Liver (tissue), 9 donors: ENCODE data around the gene RICTOR. TPM values are rescaled to one million over a fixed set of nuclear protein-coding genes. Genes with fewer than 3 reads are reported as not detected.

Experiments used
- DNase-seq: peaks from one replicate; pipeline ENCODE4 v3.0.0-alpha.2; 2017; ENCODE audit warnings: low spot score
- H3K27ac ChIP-seq, 2 donors: one replicate each; pipeline ENCODE4 v1.7.0; 2013; ENCODE audit warnings: inconsistent platforms in 2 of 2, low read length in 2 of 2, control low read depth in 1 of 2, low read depth in 1 of 2, mild to moderate bottlenecking in 1 of 2
- H3K27me3 ChIP-seq, 4 donors: one replicate each; pipeline versions ENCODE4 v1.6.1 to v1.7.0; 2013; ENCODE audit warnings: low read length in 3 of 4, inconsistent platforms in 1 of 4, mild to moderate bottlenecking in 1 of 4, moderate library complexity in 1 of 4; ENCODE audit not compliant: control insufficient read depth in 4 of 4, insufficient read depth in 4 of 4
- H3K36me3 ChIP-seq, 4 donors: one replicate each; pipeline versions ENCODE4 v1.6.1 to v1.7.0; 2013; ENCODE audit warnings: low read length in 3 of 4, mild to moderate bottlenecking in 3 of 4, low read depth in 1 of 4, moderate library complexity in 1 of 4; ENCODE audit not compliant: control insufficient read depth in 4 of 4, insufficient read depth in 3 of 4
- H3K4me1 ChIP-seq, 4 donors: one replicate each; pipeline versions ENCODE4 v1.6.1 to v1.7.0; 2013; ENCODE audit warnings: low read length in 3 of 4, mild to moderate bottlenecking in 3 of 4, moderate library complexity in 1 of 4; ENCODE audit not compliant: control insufficient read depth in 4 of 4, insufficient read depth in 4 of 4
- H3K4me3 ChIP-seq, 3 donors: one replicate each; pipeline versions ENCODE4 v1.6.1 to v1.7.0; 2013; ENCODE audit warnings: low read length in 3 of 3, control low read depth in 1 of 3, low read depth in 1 of 3, mild to moderate bottlenecking in 1 of 3
- H3K9ac ChIP-seq, 2 donors: one replicate each; pipeline ENCODE4 v1.7.0; 2013; ENCODE audit warnings: low read length in 2 of 2, mild to moderate bottlenecking in 2 of 2, moderate library complexity in 2 of 2, control low read depth in 1 of 2, low read depth in 1 of 2
- H3K9me3 ChIP-seq, 4 donors: one replicate each; pipeline versions ENCODE4 v1.6.1 to v1.7.0; 2013; ENCODE audit warnings: low read length in 3 of 4; ENCODE audit not compliant: control insufficient read depth in 4 of 4
- EGR1 ChIP-seq, 2 donors: IDR thresholded peaks; 2 replicates each; pipeline ENCODE4 v1.6.1; 2016 to 2018; ENCODE audit warnings: antibody characterized with exemption in 2 of 2, low read depth in 2 of 2
- FOXA1 ChIP-seq: IDR thresholded peaks from 2 replicates; pipeline ENCODE4 v1.6.1; 2016; ENCODE audit warnings: antibody characterized with exemption
- FOXA2 ChIP-seq: IDR thresholded peaks from 2 replicates; pipeline ENCODE4 v1.6.1; 2016; ENCODE audit warnings: antibody characterized with exemption
- HNF4A ChIP-seq, 2 donors: conservative IDR thresholded peaks; 2 replicates each; pipeline ENCODE4 v1.6.1; 2016; ENCODE audit warnings: antibody characterized with exemption in 2 of 2, mild to moderate bottlenecking in 2 of 2
- HNF4G ChIP-seq: IDR thresholded peaks from 2 replicates; pipeline ENCODE4 v1.6.1; 2016; ENCODE audit warnings: antibody characterized with exemption
- JUND ChIP-seq, 2 donors: IDR thresholded peaks; 2 replicates each; pipeline ENCODE4 v1.6.1; 2016; ENCODE audit warnings: antibody characterized with exemption in 2 of 2
- NR2F2 ChIP-seq: IDR thresholded peaks from 2 replicates; pipeline ENCODE4 v1.6.1; 2016; ENCODE audit warnings: antibody characterized with exemption
- RAD21 ChIP-seq, 2 donors: IDR thresholded peaks; 2 replicates each; pipeline ENCODE4 v1.6.1; 2016; ENCODE audit warnings: antibody characterized with exemption in 2 of 2, mild to moderate bottlenecking in 2 of 2
- RXRA ChIP-seq, 2 donors: IDR thresholded peaks; 2 replicates each; pipeline ENCODE4 v1.6.1; 2017 to 2018; ENCODE audit warnings: antibody characterized with exemption in 2 of 2, mild to moderate bottlenecking in 1 of 2
- SP1 ChIP-seq: IDR thresholded peaks from 2 replicates; pipeline ENCODE4 v1.6.1; 2018; ENCODE audit warnings: antibody characterized with exemption, mild to moderate bottlenecking
- YY1 ChIP-seq: IDR thresholded peaks from 2 replicates; pipeline ENCODE4 v1.6.1; 2016; ENCODE audit warnings: antibody characterized with exemption, mild to moderate bottlenecking
- WGBS: extraction: QIAGEN DNeasy Blood & Tissue Kit; methylation state at CpG from one replicate; pipeline ENCODE4 v1.1.7; 2013; 5-methylcytosine and 5-hydroxymethylcytosine counted together
- polyA plus RNA-seq, 2 donors: library from polyadenylated mRNA; stranded (reverse) in 1 of 2; unstranded in 1 of 2; fragments of 200-250 nt in 1 of 2; fragments of >200 nt in 1 of 2; fragmentation: Nextera tagmentation in 1 of 2; extraction: Ambion mirVana in 1 of 2; gene quantifications; one replicate each; pipeline versions ENCODE4 v1.2.1 to v1.2.3, GENCODE V29; 2013 to 2015
- total RNA-seq, 2 donors: library from RNA; depleted of rRNA; stranded (reverse); fragments of >200 nt; gene quantifications; one replicate each; pipeline ENCODE4 v1.2.3, GENCODE V29; 2014
- TF ChIP-seq, protein P1 (sequence below): IDR thresholded peaks from 2 replicates; pipeline ENCODE4 v1.6.1; 2016; ENCODE audit warnings: antibody characterized with exemption, mild to moderate bottlenecking
- TF ChIP-seq, protein P2 (sequence below): IDR thresholded peaks from 2 replicates; pipeline ENCODE4 v1.6.1; 2016; ENCODE audit warnings: antibody characterized with exemption
- TF ChIP-seq, protein P3 (sequence below): IDR thresholded peaks from 2 replicates; pipeline ENCODE4 v1.6.1; 2016; ENCODE audit warnings: antibody characterized with exemption
- TF ChIP-seq, protein P4 (sequence below): fragments of 150-350 bp; IDR thresholded peaks from 2 replicates; pipeline ENCODE4 v1.5.1; 2017; ENCODE audit warnings: improper control_type of control experiment, low read depth, low read length; ENCODE audit not compliant: missing input control
- donor health status: healthy.
- donor health status: healthy.
- donor health status: healthy.
- donor health status: healthy.
- donor health status: healthy.

The RICTOR gene
- total and polyA plus RNA-seq, 4 donors: 2.1 to 24.0 (median 15.0) TPM

DNA sequence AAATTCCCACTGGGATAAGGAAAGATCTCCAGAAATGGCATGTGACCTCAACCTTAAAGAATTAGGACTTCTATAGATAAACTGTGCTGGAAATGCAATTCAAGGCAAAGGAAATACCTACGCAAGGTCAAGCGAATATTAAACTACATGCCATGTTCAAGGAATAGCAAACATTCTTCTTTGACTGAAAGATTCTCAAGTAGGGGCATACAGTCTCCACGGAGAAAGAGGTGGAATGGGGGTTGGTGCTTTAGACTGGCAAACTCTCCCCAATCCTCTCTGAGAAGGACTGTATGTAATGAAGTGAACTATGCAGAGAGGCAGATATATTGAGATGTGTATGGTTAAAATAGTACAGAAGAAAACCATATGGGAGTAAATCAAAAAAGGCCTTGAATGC, 6.1 kb downstream of the RICTOR start:
- no peaks in the 10 kb centered on the region for H3K27me3 ChIP-seq
- no peak overlapping the region for H3K27ac ChIP-seq
- H3K4me3 ChIP-seq: no peak overlapping the region
- 95% methylated on average over 3 of the region's 3 CpGs for WGBS
- H3K9ac ChIP-seq: no peak overlapping the region
- no peak for DNase-seq
- no peaks in the 10 kb centered on the region for H3K9me3 ChIP-seq
- no peak for TF ChIP-seq RAD21 (IDR thresholded peaks at IDR 0.05)
- no peak for TF ChIP-seq RXRA (IDR thresholded peaks at IDR 0.05)
- TF ChIP-seq FOXA1: no peak
- no peak for TF ChIP-seq NR2F2
- H3K36me3 ChIP-seq: peaks cover 0 to 8% (median 3%) of the 10 kb centered on the region in 4 donors
- H3K4me1 ChIP-seq: peaks cover 0 to 11% (median 7%) of the 10 kb centered on the region in 4 donors

DNA sequence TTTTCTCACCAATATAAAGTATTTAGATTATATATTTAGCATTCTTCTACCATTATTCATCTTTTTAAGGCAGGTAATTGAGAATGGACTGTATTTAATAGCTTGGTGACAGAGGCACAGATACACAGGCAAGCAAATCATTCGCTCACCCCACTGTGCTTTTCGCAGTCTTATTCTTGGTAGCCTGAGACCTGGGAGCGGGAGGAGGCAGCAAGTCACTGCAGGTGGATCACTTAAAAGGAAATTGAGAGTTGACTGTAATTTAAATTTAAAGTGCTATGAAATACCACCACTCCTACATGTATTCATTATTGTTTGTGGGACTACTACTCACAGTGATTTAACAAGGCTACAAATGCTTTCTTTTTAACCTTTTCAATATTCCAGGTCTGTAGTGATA, 9.7 kb downstream of the RICTOR start:
- no peaks in the 10 kb centered on the region for H3K9me3 ChIP-seq
- no peak overlapping the region for H3K9ac ChIP-seq
- H3K4me1 ChIP-seq: peaks cover 0 to 6% (median 3%) of the 10 kb centered on the region in 4 donors
- H3K27ac ChIP-seq: no peak overlapping the region
- no peak for DNase-seq
- TF ChIP-seq HNF4A (conservative IDR thresholded peaks at IDR 0.05): no peak
- TF ChIP-seq YY1: no peak
- TF ChIP-seq, protein P1, sequence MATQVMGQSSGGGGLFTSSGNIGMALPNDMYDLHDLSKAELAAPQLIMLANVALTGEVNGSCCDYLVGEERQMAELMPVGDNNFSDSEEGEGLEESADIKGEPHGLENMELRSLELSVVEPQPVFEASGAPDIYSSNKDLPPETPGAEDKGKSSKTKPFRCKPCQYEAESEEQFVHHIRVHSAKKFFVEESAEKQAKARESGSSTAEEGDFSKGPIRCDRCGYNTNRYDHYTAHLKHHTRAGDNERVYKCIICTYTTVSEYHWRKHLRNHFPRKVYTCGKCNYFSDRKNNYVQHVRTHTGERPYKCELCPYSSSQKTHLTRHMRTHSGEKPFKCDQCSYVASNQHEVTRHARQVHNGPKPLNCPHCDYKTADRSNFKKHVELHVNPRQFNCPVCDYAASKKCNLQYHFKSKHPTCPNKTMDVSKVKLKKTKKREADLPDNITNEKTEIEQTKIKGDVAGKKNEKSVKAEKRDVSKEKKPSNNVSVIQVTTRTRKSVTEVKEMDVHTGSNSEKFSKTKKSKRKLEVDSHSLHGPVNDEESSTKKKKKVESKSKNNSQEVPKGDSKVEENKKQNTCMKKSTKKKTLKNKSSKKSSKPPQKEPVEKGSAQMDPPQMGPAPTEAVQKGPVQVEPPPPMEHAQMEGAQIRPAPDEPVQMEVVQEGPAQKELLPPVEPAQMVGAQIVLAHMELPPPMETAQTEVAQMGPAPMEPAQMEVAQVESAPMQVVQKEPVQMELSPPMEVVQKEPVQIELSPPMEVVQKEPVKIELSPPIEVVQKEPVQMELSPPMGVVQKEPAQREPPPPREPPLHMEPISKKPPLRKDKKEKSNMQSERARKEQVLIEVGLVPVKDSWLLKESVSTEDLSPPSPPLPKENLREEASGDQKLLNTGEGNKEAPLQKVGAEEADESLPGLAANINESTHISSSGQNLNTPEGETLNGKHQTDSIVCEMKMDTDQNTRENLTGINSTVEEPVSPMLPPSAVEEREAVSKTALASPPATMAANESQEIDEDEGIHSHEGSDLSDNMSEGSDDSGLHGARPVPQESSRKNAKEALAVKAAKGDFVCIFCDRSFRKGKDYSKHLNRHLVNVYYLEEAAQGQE: no peak
- TF ChIP-seq, protein P2, sequence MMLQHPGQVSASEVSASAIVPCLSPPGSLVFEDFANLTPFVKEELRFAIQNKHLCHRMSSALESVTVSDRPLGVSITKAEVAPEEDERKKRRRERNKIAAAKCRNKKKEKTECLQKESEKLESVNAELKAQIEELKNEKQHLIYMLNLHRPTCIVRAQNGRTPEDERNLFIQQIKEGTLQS: no peak
- TF ChIP-seq FOXA2: no peak
- no peak for TF ChIP-seq RXRA (IDR thresholded peaks at IDR 0.05)
- TF ChIP-seq RAD21 (IDR thresholded peaks at IDR 0.05): no peak
- TF ChIP-seq HNF4G: no peak
- TF ChIP-seq JUND (IDR thresholded peaks at IDR 0.05): no peak
- no peak for TF ChIP-seq FOXA1
- TF ChIP-seq, protein P3, sequence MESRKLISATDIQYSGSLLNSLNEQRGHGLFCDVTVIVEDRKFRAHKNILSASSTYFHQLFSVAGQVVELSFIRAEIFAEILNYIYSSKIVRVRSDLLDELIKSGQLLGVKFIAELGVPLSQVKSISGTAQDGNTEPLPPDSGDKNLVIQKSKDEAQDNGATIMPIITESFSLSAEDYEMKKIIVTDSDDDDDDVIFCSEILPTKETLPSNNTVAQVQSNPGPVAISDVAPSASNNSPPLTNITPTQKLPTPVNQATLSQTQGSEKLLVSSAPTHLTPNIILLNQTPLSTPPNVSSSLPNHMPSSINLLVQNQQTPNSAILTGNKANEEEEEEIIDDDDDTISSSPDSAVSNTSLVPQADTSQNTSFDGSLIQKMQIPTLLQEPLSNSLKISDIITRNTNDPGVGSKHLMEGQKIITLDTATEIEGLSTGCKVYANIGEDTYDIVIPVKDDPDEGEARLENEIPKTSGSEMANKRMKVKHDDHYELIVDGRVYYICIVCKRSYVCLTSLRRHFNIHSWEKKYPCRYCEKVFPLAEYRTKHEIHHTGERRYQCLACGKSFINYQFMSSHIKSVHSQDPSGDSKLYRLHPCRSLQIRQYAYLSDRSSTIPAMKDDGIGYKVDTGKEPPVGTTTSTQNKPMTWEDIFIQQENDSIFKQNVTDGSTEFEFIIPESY: no peak
- over 99% methylated on average over 3 of the region's 3 CpGs for WGBS
- H3K4me3 ChIP-seq: no peak overlapping the region
- peaks cover 0 to 8% (median 3%) of the 10 kb centered on the region in 4 donors for H3K36me3 ChIP-seq
- H3K27me3 ChIP-seq: no peaks in the 10 kb centered on the region

DNA sequence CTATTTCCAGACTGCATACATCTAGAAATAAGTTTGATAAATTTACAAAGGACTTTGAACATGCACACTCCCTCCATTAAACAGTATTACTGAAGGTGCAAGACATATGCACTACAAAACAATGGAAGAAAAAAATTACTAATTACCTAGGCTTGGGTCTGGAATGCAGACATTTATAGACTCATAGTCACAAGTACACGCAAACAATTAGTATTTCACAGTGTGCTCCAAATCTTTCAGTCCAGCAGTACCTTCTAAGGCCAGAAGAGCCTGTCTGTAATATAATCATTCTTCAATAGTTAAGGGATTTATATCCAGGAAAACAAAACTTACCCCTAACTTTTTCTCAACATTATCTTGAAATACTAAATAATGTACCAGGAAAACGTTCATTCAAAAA, 11.2 kb downstream of the RICTOR start:
- WGBS: 74% methylated on average over 2 of the region's 2 CpGs
- Histone ChIP-seq H3K9ac (no peak overlapping the region), H3K4me1 (peaks cover 1 to 19% (median 11%) of the 10 kb centered on the region in 4 donors), H3K4me3 (no peak overlapping the region), H3K27ac (no peak overlapping the region), H3K9me3 (no peaks in the 10 kb centered on the region), H3K27me3 (no peaks in the 10 kb centered on the region), H3K36me3 (peaks cover 0 to 8% (median 3%) of the 10 kb centered on the region in 4 donors)
- DNase-seq: no peak
- TF ChIP-seq FOXA2 (no peak), HNF4A (conservative IDR thresholded peaks at IDR 0.05) (no peak), EGR1 (IDR thresholded peaks at IDR 0.05; ENCODE audit: low read depth in 2 of 2) (no peak), HNF4G (no peak), NR2F2 (no peak), YY1 (no peak), RXRA (IDR thresholded peaks at IDR 0.05) (no peak), SP1 (no peak)
- TF ChIP-seq, protein P4, sequence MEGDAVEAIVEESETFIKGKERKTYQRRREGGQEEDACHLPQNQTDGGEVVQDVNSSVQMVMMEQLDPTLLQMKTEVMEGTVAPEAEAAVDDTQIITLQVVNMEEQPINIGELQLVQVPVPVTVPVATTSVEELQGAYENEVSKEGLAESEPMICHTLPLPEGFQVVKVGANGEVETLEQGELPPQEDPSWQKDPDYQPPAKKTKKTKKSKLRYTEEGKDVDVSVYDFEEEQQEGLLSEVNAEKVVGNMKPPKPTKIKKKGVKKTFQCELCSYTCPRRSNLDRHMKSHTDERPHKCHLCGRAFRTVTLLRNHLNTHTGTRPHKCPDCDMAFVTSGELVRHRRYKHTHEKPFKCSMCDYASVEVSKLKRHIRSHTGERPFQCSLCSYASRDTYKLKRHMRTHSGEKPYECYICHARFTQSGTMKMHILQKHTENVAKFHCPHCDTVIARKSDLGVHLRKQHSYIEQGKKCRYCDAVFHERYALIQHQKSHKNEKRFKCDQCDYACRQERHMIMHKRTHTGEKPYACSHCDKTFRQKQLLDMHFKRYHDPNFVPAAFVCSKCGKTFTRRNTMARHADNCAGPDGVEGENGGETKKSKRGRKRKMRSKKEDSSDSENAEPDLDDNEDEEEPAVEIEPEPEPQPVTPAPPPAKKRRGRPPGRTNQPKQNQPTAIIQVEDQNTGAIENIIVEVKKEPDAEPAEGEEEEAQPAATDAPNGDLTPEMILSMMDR: no peak
- TF ChIP-seq, protein P1: no peak
